OCI-LY3 (cell line): ENCODE data around the gene HDAC4.

Experiments used
- EZH2phosphoT487 ChIP-seq: fragments of 200-600 bp; shearing (Covaris generic); IDR thresholded peaks from 2 replicates; pipeline ENCODE4 v1.6.1; 2018; ENCODE audit warnings: antibody characterized with exemption, mixed run types, low read depth
- TF ChIP-seq, protein P1 (sequence below): fragments of 200-600, 300-600 bp; sonication (generic); IDR thresholded peaks from 2 replicates; pipeline ENCODE4 v1.5.1; 2014; ENCODE audit warnings: antibody characterized with exemption, low read length, low read depth

GRCh38 chr2:239261356-239261755 lies 139.5 kb downstream of the HDAC4 start:
- TF ChIP-seq, protein P1, sequence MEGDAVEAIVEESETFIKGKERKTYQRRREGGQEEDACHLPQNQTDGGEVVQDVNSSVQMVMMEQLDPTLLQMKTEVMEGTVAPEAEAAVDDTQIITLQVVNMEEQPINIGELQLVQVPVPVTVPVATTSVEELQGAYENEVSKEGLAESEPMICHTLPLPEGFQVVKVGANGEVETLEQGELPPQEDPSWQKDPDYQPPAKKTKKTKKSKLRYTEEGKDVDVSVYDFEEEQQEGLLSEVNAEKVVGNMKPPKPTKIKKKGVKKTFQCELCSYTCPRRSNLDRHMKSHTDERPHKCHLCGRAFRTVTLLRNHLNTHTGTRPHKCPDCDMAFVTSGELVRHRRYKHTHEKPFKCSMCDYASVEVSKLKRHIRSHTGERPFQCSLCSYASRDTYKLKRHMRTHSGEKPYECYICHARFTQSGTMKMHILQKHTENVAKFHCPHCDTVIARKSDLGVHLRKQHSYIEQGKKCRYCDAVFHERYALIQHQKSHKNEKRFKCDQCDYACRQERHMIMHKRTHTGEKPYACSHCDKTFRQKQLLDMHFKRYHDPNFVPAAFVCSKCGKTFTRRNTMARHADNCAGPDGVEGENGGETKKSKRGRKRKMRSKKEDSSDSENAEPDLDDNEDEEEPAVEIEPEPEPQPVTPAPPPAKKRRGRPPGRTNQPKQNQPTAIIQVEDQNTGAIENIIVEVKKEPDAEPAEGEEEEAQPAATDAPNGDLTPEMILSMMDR: no peak
- TF ChIP-seq EZH2phosphoT487: no peak
